Measurements from ENCODE around the gene ARG2.

- no peak for TF ChIP-seq EGR1 (IDR thresholded peaks at IDR 0.05; ENCODE audit: borderline replicate concordance in 1 of 2, low read depth in 2 of 2, low read length in 2 of 2)
- no peak for TF ChIP-seq CEBPZ (IDR thresholded peaks at IDR 0.05; ENCODE audit: low read depth, low read length)
- TF ChIP-seq CTCF (IDR thresholded peaks at IDR 0.05 in 2 of 3, conservative IDR thresholded peaks at IDR 0.05 in 1 of 3; ENCODE audit: control insufficient read depth in 2 of 3, extremely low read depth in 1 of 3, insufficient read depth in 1 of 3, low read depth in 3 of 3, low read length in 3 of 3): no peak
- no peak for TF ChIP-seq NBN (IDR thresholded peaks at IDR 0.05)
Measured at GRCh38 chr14:67690011-67690410, 70.3 kb downstream of the ARG2 start.
